Right renal pelvis (tissue), 4 donors: ENCODE data around the gene ATG4D. TPM values are rescaled to one million over a fixed set of nuclear protein-coding genes. Genes with fewer than 3 reads are reported as not detected.
"Not testable (repeated sequence)": the region's sequence is repeated elsewhere in the genome, so short reads cannot be mapped to it uniquely, and the experiment has no call there.

Experiments used
- DNase-seq, 4 donors: peaks; one replicate each; pipeline ENCODE4 v3.0.0-alpha.2; 2013; ENCODE audit warnings: low read depth in 4 of 4, low spot score in 3 of 4, missing footprints in 1 of 4
- polyA plus RNA-seq, 4 donors: library from polyadenylated mRNA; unstranded; fragments of 120-200 nt; gene quantifications; one replicate each; pipeline ENCODE4 v1.2.1, GENCODE V29; 2013; ENCODE audit not compliant: insufficient read length in 4 of 4

Gene ATG4D
- polyA plus RNA-seq, 4 donors = 30.2 to 39.2 (median 35.0) TPM

DNA sequence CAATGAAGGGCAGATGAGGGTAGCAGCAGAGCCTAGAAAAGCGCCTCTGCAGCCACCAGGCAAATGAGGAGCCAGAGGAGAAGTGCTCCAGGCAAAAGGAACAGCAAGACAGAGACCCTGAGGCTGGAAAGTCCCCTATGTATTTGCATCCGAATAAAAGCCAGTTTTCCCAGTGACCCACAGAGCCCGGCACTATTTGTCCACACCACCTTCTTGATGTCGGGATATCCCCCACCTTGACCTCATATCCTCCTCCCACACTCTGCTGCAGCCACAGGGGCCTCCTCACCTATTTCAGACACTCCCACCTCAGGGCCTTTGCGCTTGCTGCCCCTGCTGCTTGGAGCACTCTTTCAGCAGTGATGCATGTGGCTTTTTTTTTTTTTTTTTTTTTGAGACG is 6.6 kb downstream of the ATG4D start:
- no peak for DNase-seq

GRCh38 chr19:10551006-10551405 is 7.3 kb downstream of the ATG4D start:
- not testable (repeated sequence) for DNase-seq

- no peak for DNase-seq
Measured at GRCh38 chr19:10551698-10552301, 8.1 kb downstream of the ATG4D start.

DNA sequence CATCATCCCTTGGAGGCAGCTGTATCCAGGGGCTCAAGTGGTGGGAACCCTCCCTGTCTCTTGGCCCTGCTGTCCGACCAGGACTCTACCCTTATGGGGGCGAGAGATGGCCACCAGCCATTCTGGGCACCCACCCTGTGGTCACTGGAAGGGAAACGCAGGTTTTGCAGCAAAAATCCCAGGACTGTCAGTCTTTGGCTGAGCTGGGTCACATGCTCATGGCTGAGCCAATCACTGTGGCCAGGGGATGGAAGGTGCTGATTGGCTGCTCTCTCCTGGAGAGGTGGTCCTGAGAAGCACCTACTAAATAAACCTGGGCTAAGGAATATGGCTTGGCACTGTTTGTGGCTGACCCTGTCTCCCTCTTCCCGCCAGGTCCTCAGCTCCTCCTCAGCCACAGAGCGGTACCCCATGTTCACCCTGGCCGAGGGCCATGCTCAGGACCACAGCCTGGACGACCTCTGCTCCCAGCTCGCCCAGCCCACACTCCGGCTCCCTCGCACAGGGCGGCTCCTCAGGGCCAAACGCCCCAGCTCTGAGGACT is 8.9 kb downstream of the ATG4D start:
- DNase-seq = no peak

- DNase-seq = no peak
Measured at GRCh38 chr19:10553087-10553667, 9.5 kb downstream of the ATG4D start.

GRCh38 chr19:10553943-10554381 is 10.3 kb downstream of the ATG4D start:
- DNase-seq = no peak

DNA sequence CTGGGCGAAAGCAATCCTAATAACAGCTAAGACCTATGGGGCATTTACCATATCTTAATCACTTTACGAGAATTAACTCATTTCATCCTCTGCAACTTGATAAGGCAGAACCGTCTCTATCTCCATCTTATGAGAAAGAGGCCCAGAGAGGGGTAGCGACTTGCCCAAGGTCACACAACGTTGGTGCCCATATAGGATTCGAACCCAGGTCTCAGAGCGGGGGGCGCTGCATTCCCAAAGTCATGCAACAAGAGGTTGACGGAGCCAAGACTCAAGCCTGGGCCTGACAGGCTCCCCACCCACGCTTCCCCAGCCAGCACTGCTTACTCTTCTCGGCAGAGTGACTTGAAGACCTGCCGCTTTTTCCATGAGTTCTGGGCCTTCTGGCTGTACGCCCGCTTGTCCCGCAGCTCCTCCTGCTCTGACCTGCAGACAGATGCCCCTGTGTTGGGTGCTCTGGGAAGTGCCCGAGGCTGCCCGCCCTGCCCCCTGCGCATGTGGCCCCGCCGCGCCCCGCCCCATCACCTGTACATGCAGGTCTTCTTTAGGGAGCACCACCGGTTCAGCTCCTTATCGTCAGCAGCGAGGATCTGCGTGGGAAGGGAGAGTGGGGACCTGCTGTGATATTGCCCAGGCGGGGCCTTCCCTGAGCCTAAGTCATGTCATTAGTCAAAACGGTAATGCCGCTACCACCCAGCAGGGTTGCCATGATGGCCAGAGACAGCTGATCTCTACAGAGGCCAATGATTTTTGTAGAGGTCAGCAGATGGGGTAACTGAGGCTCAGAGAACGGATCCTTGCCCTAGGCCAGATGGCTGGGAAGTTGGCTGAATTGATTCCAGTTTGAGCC is 11.3 kb downstream of the ATG4D start:
- DNase-seq = no peak

GRCh38 chr19:10555610-10555973 is 11.9 kb downstream of the ATG4D start:
- no peak for DNase-seq

DNA sequence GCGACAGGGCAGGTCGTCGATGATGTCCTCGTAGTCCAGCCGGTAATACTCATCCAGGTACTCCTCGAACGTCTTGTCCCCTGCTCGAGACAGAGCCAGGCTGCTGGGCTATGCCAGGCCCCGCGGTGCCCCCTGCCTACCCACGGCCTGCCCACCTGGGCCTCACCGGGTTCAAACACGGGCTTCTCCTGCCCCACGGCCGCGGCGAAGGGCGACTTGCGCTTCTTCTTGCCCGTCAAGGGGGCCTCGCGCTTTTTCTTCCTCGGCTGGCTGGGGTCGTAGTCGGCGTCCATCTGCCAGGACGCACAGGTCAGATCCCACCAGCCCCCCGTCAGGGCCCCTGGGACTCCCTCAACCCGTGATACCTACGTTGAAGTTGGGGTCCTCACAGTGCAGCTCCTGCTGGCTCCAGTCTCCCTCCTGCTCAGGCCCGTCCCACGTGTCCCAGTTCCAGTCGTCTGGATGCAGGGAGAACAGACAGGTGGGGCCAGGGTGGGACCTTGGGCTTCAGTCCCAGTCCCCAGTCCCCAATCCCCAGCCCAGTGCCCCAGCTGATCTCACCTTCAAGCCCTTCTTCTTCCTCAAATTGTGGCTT is 14.0 kb downstream of the ATG4D start:
- DNase-seq = no peak

- no peak for DNase-seq
Measured at GRCh38 chr19:10560154-10560553, 16.4 kb downstream of the ATG4D start.

GRCh38 chr19:10562609-10563008 is 18.9 kb downstream of the ATG4D start:
- DNase-seq = no peak

DNA sequence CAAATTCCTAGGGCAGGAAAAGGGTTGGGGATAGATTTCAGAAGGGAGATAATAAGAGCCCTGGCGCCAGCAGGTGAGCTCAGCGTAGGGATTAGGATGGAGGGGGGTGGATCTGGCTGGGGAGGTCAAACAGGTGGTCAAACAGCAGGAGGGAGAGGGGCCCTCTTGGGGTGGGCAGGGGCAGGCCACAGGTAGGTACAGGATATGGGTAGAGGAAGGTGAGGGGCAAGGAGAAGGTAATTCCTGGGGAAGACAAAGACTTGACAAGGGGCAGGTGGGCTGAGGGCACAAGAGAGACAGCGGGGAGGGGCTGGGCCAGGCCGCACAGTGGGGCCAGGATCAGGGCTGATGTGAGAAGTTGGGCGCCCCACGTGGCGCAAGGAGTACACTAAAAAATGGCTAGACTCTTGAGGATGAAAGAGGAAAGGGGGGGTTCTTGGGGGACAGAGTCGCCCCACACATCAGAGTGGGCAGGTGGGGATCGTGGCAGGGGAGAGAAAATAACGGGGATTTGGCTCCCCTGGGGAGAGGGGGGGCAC is 21.4 kb downstream of the ATG4D start:
- no peak for DNase-seq

- DNase-seq = peak; percentile 87 to 93 (median 92)
Measured at GRCh38 chr19:10565567-10566407, 22.1 kb downstream of the ATG4D start, which contains the start of gene KRI1. TSS of gene KRI1 (minus strand) at chr19:10566010. CDS start at chr19:10565999, 11 bp downstream.

DNA sequence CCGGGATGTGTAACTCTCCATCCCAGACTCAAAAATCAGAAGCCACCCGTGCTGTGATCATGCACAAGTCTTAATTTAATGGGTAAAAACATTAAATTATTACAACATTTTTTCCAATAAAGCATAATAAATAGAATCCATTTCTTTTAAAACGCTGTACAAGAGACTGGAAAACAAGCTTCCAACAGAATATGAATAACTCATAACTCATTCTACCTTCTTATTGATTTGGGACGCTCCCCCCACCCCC is 22.6 kb downstream of the ATG4D start:
- DNase-seq = no peak

DNA sequence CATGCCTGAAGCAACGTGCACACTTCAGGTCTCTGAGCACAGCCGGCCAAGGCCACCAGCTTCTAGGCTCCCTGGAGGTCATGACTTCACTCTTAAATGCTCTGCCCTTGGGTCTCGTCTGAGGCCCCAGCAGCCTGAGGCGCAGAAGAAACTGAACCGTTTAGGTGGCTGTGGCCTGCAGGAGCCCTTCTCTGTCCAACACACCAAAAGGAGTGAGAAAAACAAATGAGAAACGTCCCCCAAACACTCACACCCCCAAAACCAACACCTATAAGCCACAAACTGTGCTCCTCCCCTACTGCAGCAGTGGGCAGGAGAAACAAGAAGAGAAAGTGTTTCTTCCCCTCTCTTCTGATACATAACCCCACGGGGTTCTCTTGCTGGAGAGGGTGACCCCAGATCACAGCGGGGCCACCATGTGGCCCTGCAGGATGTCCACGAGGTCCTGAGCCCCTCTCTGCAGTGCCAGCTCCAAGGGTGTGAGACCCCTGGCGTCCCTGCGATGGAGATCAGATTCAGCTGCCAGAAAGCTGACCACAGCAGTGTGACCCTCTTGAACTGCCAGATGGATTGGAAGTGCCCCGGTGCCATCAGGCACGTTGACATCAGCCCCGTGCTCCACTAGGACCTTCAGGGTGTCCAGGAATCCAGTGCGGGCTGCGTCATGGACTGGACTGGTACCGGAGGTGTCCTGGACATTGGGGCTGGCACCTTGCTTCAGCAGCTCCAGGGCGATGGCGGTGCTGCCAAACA is 23.1 kb downstream of the ATG4D start:
- no peak for DNase-seq

GRCh38 chr19:10567656-10568055 is 24.0 kb downstream of the ATG4D start:
- DNase-seq = no peak

DNA sequence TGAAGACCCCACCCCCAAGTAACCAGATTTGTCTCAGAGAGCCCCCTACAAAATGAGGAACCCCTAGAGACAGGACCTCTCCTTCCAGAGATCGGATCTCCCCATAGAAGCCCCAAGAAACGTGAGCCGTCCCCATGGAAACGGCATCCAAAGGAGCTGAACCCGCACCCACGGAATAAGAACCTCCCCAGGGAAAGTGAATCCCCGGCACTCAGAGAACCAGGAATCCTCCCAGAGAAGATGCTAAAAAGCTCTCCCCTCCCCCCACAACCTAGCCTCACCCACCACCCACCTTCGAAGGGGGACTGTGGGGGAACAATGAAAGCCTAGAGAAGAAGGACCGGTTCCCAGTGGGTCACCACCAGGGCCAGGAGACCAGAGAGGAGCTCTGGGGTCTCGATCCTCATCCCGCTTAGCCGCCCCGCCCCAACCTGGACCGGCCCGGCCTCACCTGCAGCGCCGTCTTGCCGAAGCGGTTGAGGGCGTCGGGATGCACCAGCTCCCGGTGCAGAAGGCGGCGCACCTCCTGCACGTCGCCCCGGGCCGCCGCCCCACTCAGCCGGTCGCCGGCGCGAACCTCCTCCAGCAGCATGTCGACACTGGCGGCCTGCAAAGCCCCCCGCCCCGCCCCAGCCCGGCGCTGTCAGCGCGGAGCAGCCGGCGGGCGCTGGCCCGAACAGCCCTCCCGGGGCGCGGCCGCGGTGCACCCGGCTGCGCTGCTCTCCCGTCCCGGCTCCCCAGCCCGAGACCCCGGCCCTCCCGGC is 24.5 kb downstream of the ATG4D start:
- no peak for DNase-seq

GRCh38 chr19:10568826-10569651 is 25.3 kb downstream of the ATG4D start, which contains the start of gene CDKN2D:
TSS of gene CDKN2D (minus strand) at chr19:10568979. CDS start at chr19:10568653, 326 bp downstream.
- DNase-seq = peak; percentile 97 to 99 (median 98)
